HG03097 (cell line): ENCODE results near the gene POLR1G.
"Not testable (repeated sequence)": the region's sequence is repeated elsewhere in the genome, so short reads cannot be mapped to it uniquely, and the experiment has no call there.

ENCODE experiments used
- ATAC-seq: cut with Tn5 transposase; IDR thresholded peaks from one replicate; pipeline ENCODE4 v1.9.1; 2021; ENCODE audit not compliant: unreplicated experiment, low FRiP score

The POLR1G gene

GRCh38 chr19:45395821-45396617, 10.4 kb upstream of the POLR1G start:
- no peak for ATAC-seq

GRCh38 chr19:45400192-45400591, 6.3 kb upstream of the POLR1G start:
- ATAC-seq, result no peak

- no peak for ATAC-seq
Observed at GRCh38 chr19:45401815-45402214, 4.6 kb upstream of the POLR1G start.

GRCh38 chr19:45402298-45403061, 4.0 kb upstream of the POLR1G start:
- no peak for ATAC-seq

- no peak for ATAC-seq
Observed at GRCh38 chr19:45403272-45403671, 3.2 kb upstream of the POLR1G start.

- no peak for ATAC-seq
Observed at GRCh38 chr19:45403781-45404556, 2.5 kb upstream of the POLR1G start.

GRCh38 chr19:45404557-45405434, 1.6 kb upstream of the POLR1G start, which contains the start of gene PPP1R13L:
Gene PPP1R13L, minus strand, starts transcription at chr19:45405069. Its CDS starts 6,751 bp downstream, at chr19:45398318.
- ATAC-seq, result peak; percentile 29

- peak; percentile 42 for ATAC-seq
Observed at GRCh38 chr19:45405435-45406225, 814 bp upstream of the POLR1G start.

GRCh38 chr19:45407091-45407375, 589 bp downstream of the POLR1G start:
- ATAC-seq, result no peak

GRCh38 chr19:45407585-45407984, 1.1 kb downstream of the POLR1G start:
- not testable (repeated sequence) for ATAC-seq

- no peak for ATAC-seq
Observed at GRCh38 chr19:45408121-45408520, 1.7 kb downstream of the POLR1G start.

- no peak for ATAC-seq
Observed at GRCh38 chr19:45408830-45409556, 2.5 kb downstream of the POLR1G start.

- no peak for ATAC-seq
Observed at GRCh38 chr19:45409557-45409920, 3.1 kb downstream of the POLR1G start.

- ATAC-seq, result not testable (repeated sequence)
Observed at GRCh38 chr19:45410330-45410729, 3.9 kb downstream of the POLR1G start.

- ATAC-seq, result no peak
Observed at GRCh38 chr19:45413497-45413896, 7.1 kb downstream of the POLR1G start.

GRCh38 chr19:45414468-45414867, 8.0 kb downstream of the POLR1G start:
- ATAC-seq, result no peak

- no peak for ATAC-seq
Observed at GRCh38 chr19:45417151-45417550, 10.7 kb downstream of the POLR1G start.

- ATAC-seq, result no peak
Observed at GRCh38 chr19:45418802-45419201, 12.4 kb downstream of the POLR1G start.

- no peak for ATAC-seq
Observed at GRCh38 chr19:45419396-45419795, 13.0 kb downstream of the POLR1G start.
